GM12878 (cell line): Measurements from ENCODE around the gene HAND1. TPM values are rescaled to one million over a fixed set of nuclear protein-coding genes. Genes with fewer than 3 reads are reported as not detected.

ENCODE experiments used
- ATAC-seq: fragments of 200-7000 bp; cut with Tn5 transposase; 3 replicates; pipeline ENCODE4 v1.9.1; 2020; ENCODE audit warnings: mild to moderate bottlenecking, moderate library complexity
- BruUV-seq: library from RNA; stranded (reverse); fragments of 400-500 nt; replicated peaks from 2 replicates; lab custom pipeline; 2021; lab: Mats Ljungman, UMichigan
- CTCF ChIA-PET: fragments of 300-600 bp; sonication (Branson Sonifier 250); formaldehyde crosslinking; extraction: SDS; loops from one replicate; lab custom pipeline; 2021; ENCODE audit warnings: inconsistent platforms; lab: Yijun Ruan, JAX
- POLR2A ChIA-PET: fragments of 350-600 bp; formaldehyde crosslinking; extraction: SDS; loops from one replicate; lab custom pipeline; 2021; ENCODE audit warnings: inconsistent platforms; lab: Charles Lee
- RAD21 ChIA-PET: fragments of 300-600 bp; sonication (Branson Sonifier 250); formaldehyde crosslinking; loops from one replicate; lab custom pipeline; 2023; ENCODE audit warnings: antibody characterized with exemption; ENCODE audit not compliant: unreplicated experiment; lab: Charles Lee
- SMC1A ChIA-PET: fragments of 300-600 bp; sonication (Branson Sonifier 250); formaldehyde crosslinking; loops from one replicate; lab custom pipeline; 2023; ENCODE audit not compliant: unreplicated experiment, uncharacterized antibody; lab: Charles Lee
- DNase-seq: peaks from one replicate; pipeline ENCODE4 v3.0.0-alpha.2; 2011; ENCODE audit warnings: low read depth, low spot score
- FAIRE-seq: peaks from 3 replicates; lab custom pipeline; 2011; peaks lifted over from hg19 to GRCh38; lab: Jason Lieb, UNC
- H2AFZ ChIP-seq: 2 replicates; pipeline ENCODE4 v1.6.0; 2011; ENCODE audit warnings: low read depth, low read length, control low read depth; ENCODE audit not compliant: control insufficient read depth
- H3K27ac ChIP-seq: 2 replicates; pipeline ENCODE4 v1.5.1; 2011; ENCODE audit warnings: control low read depth; ENCODE audit not compliant: control insufficient read depth, insufficient read depth
- H3K27me3 ChIP-seq, 2 experiments: replicated peaks in 1 of 2; 2 replicates each; pipeline versions ENCODE4 v1.6.0 to v1.6.1; 2011; ENCODE audit warnings: low read length in 1 of 2; ENCODE audit not compliant: control insufficient read depth in 2 of 2, insufficient read depth in 2 of 2
- H3K36me3 ChIP-seq, 2 experiments: 2 replicates each; pipeline ENCODE4 v1.5.1; 2011; ENCODE audit warnings: low read length in 1 of 2; ENCODE audit not compliant: control insufficient read depth in 2 of 2, insufficient read depth in 2 of 2
- H3K4me1 ChIP-seq: 2 replicates; pipeline ENCODE4 v1.6.1; 2011; ENCODE audit warnings: mild to moderate bottlenecking, low read length, moderate library complexity, mixed read lengths; ENCODE audit not compliant: control insufficient read depth, insufficient read depth
- H3K4me2 ChIP-seq: 2 replicates; pipeline ENCODE4 v1.6.0; 2011; ENCODE audit warnings: control low read depth; ENCODE audit not compliant: control insufficient read depth, insufficient read depth
- H3K4me3 ChIP-seq: fragments of 200-600 bp; sonication (generic); 2 replicates; pipeline ENCODE4 v1.5.1; 2016
- H3K79me2 ChIP-seq: 2 replicates; pipeline ENCODE4 v1.6.0; 2011; ENCODE audit warnings: low read length; ENCODE audit not compliant: control insufficient read depth, insufficient read depth
- H3K9ac ChIP-seq: 2 replicates; pipeline ENCODE4 v1.8.0; 2011; ENCODE audit warnings: low read length, control low read depth, mixed read lengths; ENCODE audit not compliant: control insufficient read depth, insufficient read depth
- H3K9me3 ChIP-seq: replicated peaks from 3 replicates; pipeline ENCODE4 v1.5.1; 2011; ENCODE audit warnings: mild to moderate bottlenecking, low read length; ENCODE audit not compliant: control insufficient read depth, insufficient read depth
- H4K20me1 ChIP-seq: 2 replicates; pipeline ENCODE4 v1.6.0; 2011; ENCODE audit not compliant: control insufficient read depth, insufficient read depth
- ATF7 ChIP-seq: fragments of 450-650 bp; IDR thresholded peaks from 2 replicates; pipeline ENCODE4 v1.6.1; 2016; ENCODE audit warnings: low read depth, mild to moderate bottlenecking
- BACH1 ChIP-seq: fragments of 450-650 bp; IDR thresholded peaks from 2 replicates; pipeline ENCODE4 v1.6.1; 2017; ENCODE audit warnings: mild to moderate bottlenecking, borderline replicate concordance
- BRCA1 ChIP-seq: IDR thresholded peaks from 2 replicates; pipeline ENCODE4 v1.6.1; 2011; ENCODE audit warnings: low read depth, low read length, improper control_type of control experiment
- CBX5 ChIP-seq: sonication (generic); IDR thresholded peaks from 2 replicates; pipeline ENCODE4 v1.6.1; 2016; ENCODE audit warnings: low read depth, moderate library complexity, mild to moderate bottlenecking, inconsistent platforms
- EP300 ChIP-seq, 2 experiments: fragments of 150-350 bp in 1 of 2; IDR thresholded peaks; 2 replicates each; pipeline ENCODE4 v1.6.1; 2011 to 2012; ENCODE audit warnings: low read depth in 2 of 2, low read length in 2 of 2, borderline replicate concordance in 1 of 2, improper control_type of control experiment in 1 of 2, inconsistent platforms in 1 of 2; ENCODE audit not compliant: control insufficient read depth in 1 of 2
- ETV6 ChIP-seq, 2 experiments: fragments of 450-650 bp in 1 of 2; IDR thresholded peaks in 1 of 2; conservative IDR thresholded peaks in 1 of 2; 2 replicates each; pipeline ENCODE4 v1.6.1; 2014; ENCODE audit warnings: antibody characterized with exemption in 1 of 2, borderline replicate concordance in 1 of 2, low read depth in 1 of 2, mild to moderate bottlenecking in 1 of 2, moderate library complexity in 1 of 2
- IKZF2 ChIP-seq, 2 experiments: fragments of 450-650 bp; IDR thresholded peaks; 2 replicates each; pipeline ENCODE4 v1.6.1; 2017; ENCODE audit warnings: mild to moderate bottlenecking in 2 of 2, moderate library complexity in 2 of 2
- NRF1 ChIP-seq: conservative IDR thresholded peaks from 2 replicates; pipeline ENCODE4 v1.6.1; 2011; ENCODE audit warnings: mild to moderate bottlenecking, low read depth, low read length, improper control_type of control experiment
- PKNOX1 ChIP-seq: fragments of 450-650 bp; IDR thresholded peaks from 2 replicates; pipeline ENCODE4 v1.6.1; 2016; ENCODE audit warnings: mild to moderate bottlenecking
- POLR2AphosphoS5 ChIP-seq: IDR thresholded peaks from 2 replicates; pipeline ENCODE4 v1.6.1; 2011; ENCODE audit warnings: mild to moderate bottlenecking, low read length, inconsistent platforms
- RELA ChIP-seq: fragments of 450-650 bp; IDR thresholded peaks from 2 replicates; pipeline ENCODE4 v1.8.0; 2014; ENCODE audit warnings: borderline replicate concordance; ENCODE audit not compliant: partially characterized antibody
- TARDBP ChIP-seq: IDR thresholded peaks from 2 replicates; pipeline ENCODE4 v1.6.1; 2016; ENCODE audit warnings: borderline replicate concordance
- WGBS: methylation state at CpG from one replicate; pipeline ENCODE4 v1.1.6; 2016; ENCODE audit warnings: low lambda C conversion rate; ENCODE audit not compliant: insufficient replicate concordance, insufficient coverage; ENCODE audit errors: missing lambda C conversion rate; 5-methylcytosine and 5-hydroxymethylcytosine counted together
- in situ Hi-C: fragments of 300-500 bp; cut with MboI; formaldehyde crosslinking; loops from 9 replicates; pipeline ENCODE4 v1.14.3; 2018; ENCODE audit warnings: mixed read lengths
- intact Hi-C: fragments of 100-400 bp; cut with micrococcal nuclease; formaldehyde crosslinking; loops from one replicate; pipeline ENCODE4 v1.14.2; 2022; ENCODE audit not compliant: unreplicated experiment
- polyA plus RNA-seq, 11 experiments: library from polyadenylated mRNA; depleted of rRNA in 4 of 11; unstranded in 6 of 11; stranded (reverse) in 5 of 11; fragments of >200 nt; fragmentation: Nextera tagmentation in 4 of 11; fragmentation: Illumina TruSeq in 1 of 11; extraction: Ambion mirVana in 4 of 11; extraction: Trizol in 1 of 11; gene quantifications; 1 replicate in 1 of 11; 2 replicates in 10 of 11; pipeline versions ENCODE4 v1.2.1 to v1.2.3, GENCODE V29; 2011 to 2016; ENCODE audit warnings: inconsistent platforms in 2 of 11, missing spikeins in 2 of 11, low read depth in 1 of 11
- total RNA-seq, 4 experiments: library from RNA; depleted of rRNA in 3 of 4; stranded (reverse); fragments of >200 nt in 3 of 4; fragmentation: Illumina TruSeq in 1 of 4; extraction: Trizol in 1 of 4; gene quantifications; 2 replicates each; pipeline versions ENCODE4 v1.2.1 to v1.2.3, GENCODE V29; 2013 to 2021
- TF ChIP-seq, protein P1 (sequence below): fragments of 450-650 bp; formaldehyde crosslinking; IDR thresholded peaks from 2 replicates; pipeline ENCODE4 v1.4.0; 2020; ENCODE audit warnings: mild to moderate bottlenecking, moderate library complexity
- TF ChIP-seq, protein P2 (sequence below): IDR thresholded peaks from 2 replicates; pipeline ENCODE4 v1.6.1; 2012; ENCODE audit warnings: low read depth, low read length, improper control_type of control experiment
- TF ChIP-seq, protein P3 (sequence below): IDR thresholded peaks from 2 replicates; pipeline ENCODE4 v1.6.1; 2011; ENCODE audit warnings: borderline replicate concordance, low read depth, mild to moderate bottlenecking, moderate library complexity, low read length; ENCODE audit not compliant: insufficient read depth, poor library complexity, severe bottlenecking

The HAND1 gene
- total and polyA plus RNA-seq, 10 of the 15 experiments (the other 5 are each of a cell fraction or from before 2014, with no cell fraction given), result 0.06 to 0.41 (median 0.27) TPM; not detected in 4

DNA sequence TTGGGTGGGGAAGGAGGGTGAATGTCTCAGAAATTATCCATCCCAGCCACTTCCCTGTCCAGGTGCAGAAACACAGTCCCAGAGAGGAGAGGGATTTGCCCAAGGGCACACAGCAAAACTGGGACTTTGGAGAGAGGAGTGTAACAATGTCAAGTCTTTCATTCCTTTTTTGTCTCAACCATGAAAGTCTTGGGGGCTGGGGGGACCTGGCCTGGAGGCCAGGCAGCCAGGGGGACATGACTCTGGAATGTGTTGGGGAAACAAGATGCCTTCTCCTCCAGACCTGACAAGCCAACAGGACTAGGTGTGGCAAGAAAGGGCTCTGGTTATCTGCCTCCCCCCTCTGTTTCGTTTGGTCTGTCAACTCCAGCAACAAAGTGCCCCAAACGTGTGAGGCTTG is 13.9 kb upstream of the HAND1 start (continued):
- TF ChIP-seq, protein P1, sequence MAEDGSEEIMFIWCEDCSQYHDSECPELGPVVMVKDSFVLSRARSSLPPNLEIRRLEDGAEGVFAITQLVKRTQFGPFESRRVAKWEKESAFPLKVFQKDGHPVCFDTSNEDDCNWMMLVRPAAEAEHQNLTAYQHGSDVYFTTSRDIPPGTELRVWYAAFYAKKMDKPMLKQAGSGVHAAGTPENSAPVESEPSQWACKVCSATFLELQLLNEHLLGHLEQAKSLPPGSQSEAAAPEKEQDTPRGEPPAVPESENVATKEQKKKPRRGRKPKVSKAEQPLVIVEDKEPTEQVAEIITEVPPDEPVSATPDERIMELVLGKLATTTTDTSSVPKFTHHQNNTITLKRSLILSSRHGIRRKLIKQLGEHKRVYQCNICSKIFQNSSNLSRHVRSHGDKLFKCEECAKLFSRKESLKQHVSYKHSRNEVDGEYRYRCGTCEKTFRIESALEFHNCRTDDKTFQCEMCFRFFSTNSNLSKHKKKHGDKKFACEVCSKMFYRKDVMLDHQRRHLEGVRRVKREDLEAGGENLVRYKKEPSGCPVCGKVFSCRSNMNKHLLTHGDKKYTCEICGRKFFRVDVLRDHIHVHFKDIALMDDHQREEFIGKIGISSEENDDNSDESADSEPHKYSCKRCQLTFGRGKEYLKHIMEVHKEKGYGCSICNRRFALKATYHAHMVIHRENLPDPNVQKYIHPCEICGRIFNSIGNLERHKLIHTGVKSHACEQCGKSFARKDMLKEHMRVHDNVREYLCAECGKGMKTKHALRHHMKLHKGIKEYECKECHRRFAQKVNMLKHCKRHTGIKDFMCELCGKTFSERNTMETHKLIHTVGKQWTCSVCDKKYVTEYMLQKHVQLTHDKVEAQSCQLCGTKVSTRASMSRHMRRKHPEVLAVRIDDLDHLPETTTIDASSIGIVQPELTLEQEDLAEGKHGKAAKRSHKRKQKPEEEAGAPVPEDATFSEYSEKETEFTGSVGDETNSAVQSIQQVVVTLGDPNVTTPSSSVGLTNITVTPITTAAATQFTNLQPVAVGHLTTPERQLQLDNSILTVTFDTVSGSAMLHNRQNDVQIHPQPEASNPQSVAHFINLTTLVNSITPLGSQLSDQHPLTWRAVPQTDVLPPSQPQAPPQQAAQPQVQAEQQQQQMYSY (CRISPR knock-in tag), result no peak
- TF ChIP-seq TARDBP (no peak), BACH1 (no peak), BRCA1 (no peak)

GRCh38 chr5:154487541-154487940 is 9.5 kb upstream of the HAND1 start:
- no peak overlapping the region for H3K27ac ChIP-seq
- ATAC-seq (peak; percentile 99), DNase-seq (peak; percentile 60), FAIRE-seq (peak; percentile 96)
- CTCF ChIA-PET, result interaction anchor here (0.9 to 2.6 kb wide), 10 partner anchors 9 to 512 kb away, joined by 3 to 10 read pairs (median 4); no protein-coding TSS in a partner anchor
- peak overlapping the region; percentile 81 for H3K4me2 ChIP-seq
- 0% methylated on average over 2 of the region's 2 CpGs for WGBS
- BruUV-seq, result no TSS peak
- peaks cover 12 to 20% of the 10 kb centered on the region in 2 experiments for H3K27me3 ChIP-seq
- POLR2A ChIA-PET, result no interaction called here
- RAD21 ChIA-PET, result interaction anchor here (0.9 to 2.1 kb wide), 6 partner anchors 16 to 116 kb away, joined by 3 to 10 read pairs (median 4); no protein-coding TSS in a partner anchor
- H3K79me2 ChIP-seq, result no peaks in the 10 kb centered on the region
- H3K36me3 ChIP-seq, result no peaks in the 10 kb centered on the region
- H3K9ac ChIP-seq, result no peak overlapping the region
- no peaks in the 10 kb centered on the region for H4K20me1 ChIP-seq
- in situ Hi-C loops (no loop called here), intact Hi-C loops (no loop called here)
- no peak overlapping the region for H3K4me3 ChIP-seq
- SMC1A ChIA-PET, result interaction anchor here (0.8 to 1.3 kb wide), 8 partner anchors 10 to 103 kb away, joined by 3 to 9 read pairs (median 5); no protein-coding TSS in a partner anchor
- no peak overlapping the region for H2AFZ ChIP-seq
- H3K4me1 ChIP-seq, result peaks cover 22% of the 10 kb centered on the region
- no peaks in the 10 kb centered on the region; the same call in none of the 3 replicates for H3K9me3 ChIP-seq
- TF ChIP-seq IKZF2 (IDR thresholded peaks at IDR 0.05), result peak; percentile 77 to 84
- TF ChIP-seq CBX5, result 0 out of 2 replicates have a peak, but pooled peaks have one; percentile 48
- TF ChIP-seq RELA, result peak; percentile 64
- no peak for TF ChIP-seq NRF1
- TF ChIP-seq EP300 (IDR thresholded peaks at IDR 0.05; ENCODE audit: borderline replicate concordance in 1 of 2, control insufficient read depth in 1 of 2, low read depth in 2 of 2, low read length in 2 of 2), result peak in 1 of 2 experiments; percentile 78; a peak in 1 of 4 replicates
- peak; percentile 51; the same call in 1 of the 2 replicates for TF ChIP-seq ATF7
- TF ChIP-seq POLR2AphosphoS5, result no peak
- TF ChIP-seq ETV6 (conservative IDR thresholded peaks at IDR 0.05 in 1 of 2, IDR thresholded peaks at IDR 0.05 in 1 of 2; ENCODE audit: borderline replicate concordance in 1 of 2, low read depth in 1 of 2), result peak in 1 of 2 experiments; percentile 74; a peak in 1 of 4 replicates
- TF ChIP-seq PKNOX1, result peak; percentile 85
- TF ChIP-seq, protein P2, sequence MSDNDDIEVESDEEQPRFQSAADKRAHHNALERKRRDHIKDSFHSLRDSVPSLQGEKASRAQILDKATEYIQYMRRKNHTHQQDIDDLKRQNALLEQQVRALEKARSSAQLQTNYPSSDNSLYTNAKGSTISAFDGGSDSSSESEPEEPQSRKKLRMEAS, result no peak
- TF ChIP-seq, protein P3, sequence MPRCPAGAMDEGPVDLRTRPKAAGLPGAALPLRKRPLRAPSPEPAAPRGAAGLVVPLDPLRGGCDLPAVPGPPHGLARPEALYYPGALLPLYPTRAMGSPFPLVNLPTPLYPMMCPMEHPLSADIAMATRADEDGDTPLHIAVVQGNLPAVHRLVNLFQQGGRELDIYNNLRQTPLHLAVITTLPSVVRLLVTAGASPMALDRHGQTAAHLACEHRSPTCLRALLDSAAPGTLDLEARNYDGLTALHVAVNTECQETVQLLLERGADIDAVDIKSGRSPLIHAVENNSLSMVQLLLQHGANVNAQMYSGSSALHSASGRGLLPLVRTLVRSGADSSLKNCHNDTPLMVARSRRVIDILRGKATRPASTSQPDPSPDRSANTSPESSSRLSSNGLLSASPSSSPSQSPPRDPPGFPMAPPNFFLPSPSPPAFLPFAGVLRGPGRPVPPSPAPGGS, result peak; percentile 94
- peak; percentile 68; the same call in 1 of the 2 replicates for TF ChIP-seq BACH1
